ENCODE measurements around the gene ZNF426.
A peak's percentile ranks its signal among the peaks of the same experiment; 100 is the strongest.
"Not testable (repeated sequence)": the region's sequence is repeated elsewhere in the genome, so short reads cannot be mapped to it uniquely, and the experiment has no call there.

Gene ZNF426

DNA sequence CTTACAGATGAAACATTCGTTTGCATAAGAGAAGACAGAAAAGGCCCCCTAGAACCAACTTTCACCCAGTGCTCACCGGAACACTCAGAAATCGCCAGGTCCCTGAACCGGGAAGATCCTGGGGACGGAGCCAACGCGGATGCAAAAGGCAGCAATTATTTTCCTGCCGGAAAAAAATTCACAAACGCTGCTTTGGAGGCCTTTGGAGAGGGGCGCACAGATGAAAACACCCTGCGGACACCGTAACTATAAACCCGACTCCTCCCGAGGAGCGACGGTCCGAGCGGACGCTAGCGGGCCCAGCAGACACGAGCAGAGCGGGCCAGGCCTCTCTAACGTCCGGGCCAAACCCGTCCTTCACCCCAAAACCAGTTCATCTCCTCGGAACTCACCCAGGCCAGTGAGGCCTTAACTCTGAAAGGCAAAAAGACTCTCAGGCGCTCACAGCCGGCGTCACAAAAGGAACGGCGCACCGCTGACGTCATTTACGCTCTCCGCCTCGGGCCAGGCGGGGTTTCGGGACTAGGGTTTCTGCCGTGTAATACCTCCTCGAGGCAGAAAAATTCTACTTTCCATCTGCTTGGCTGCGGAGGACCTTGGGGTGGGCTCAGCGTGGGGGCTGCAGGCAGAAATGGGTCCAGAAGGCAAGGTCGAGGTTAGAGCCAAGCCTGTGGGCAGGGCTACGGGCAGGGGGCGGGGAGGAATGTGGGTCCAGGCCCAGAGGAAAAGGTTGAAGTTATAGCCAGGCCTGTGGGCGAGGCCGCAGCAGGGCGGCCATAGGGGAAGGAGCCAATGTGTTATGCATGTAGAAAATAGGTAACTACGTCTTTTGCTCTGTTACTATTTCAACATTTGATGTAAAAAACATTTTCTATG is at the start of gene ZNF426:
Gene ZNF426, minus strand, starts transcription at position 463 of the 876 bp plus-strand sequence. CDS start 2,413 bp downstream, outside the sequence.
- DNase-seq (ENCODE audit: low read depth, low spot score), result peak; percentile 79

DNA sequence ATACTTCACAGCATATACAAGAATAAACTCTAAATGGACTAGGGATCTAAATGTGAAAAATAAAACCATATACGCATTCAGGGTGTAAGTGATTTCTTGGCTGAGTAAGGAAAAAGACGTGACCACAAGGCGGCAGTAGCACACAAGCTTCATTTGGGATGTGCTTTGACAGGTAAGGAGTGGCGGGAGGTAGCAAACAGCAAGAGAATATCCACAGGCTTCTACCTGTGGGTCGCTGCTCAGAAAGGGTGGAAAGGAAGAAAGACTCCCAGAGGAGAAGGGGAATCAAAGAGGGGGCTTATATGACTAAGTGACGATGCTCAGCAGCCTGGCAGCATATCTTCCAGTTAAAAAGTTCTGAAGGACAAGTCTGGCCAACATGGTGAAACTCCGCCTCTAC is 48.3 kb upstream of the ZNF426 start:
- no peak for DNase-seq (ENCODE audit: low read depth, low spot score)

DNA sequence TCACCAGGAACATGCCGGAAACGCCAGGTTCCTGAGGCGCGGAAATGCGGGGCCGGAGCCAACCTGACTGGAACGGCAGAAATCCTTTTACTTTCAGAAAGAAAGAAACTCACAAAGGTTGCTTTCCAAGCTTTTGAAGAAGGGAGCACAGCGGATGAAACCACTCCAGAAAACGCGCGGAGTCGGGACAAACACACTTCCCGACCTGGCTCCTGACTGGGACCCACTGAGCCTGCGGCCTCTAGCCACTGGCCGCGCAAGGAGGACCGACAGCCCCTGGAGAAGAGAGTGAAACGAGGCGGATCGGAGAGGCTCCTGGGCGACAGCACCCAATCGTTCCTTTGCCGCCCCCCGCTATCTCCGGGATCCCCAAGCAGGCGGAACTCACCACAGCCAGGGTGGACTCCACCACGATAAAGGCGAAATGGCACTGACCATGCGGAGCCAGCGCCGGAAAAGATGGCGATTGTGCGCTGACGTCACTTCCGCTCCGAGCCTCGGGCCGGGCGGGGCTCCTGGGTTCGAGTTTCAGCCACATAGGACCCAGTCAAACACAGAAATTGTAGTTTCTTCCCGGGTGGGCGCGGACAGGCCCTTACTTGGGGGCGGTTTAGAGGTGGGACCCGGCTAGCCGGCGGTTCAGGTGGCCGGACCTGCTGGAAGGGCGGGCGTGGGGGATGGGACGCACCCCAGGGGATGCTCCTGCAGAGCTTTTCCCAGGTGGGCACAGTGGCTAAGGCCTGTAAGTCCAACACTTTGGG is 45.8 kb upstream of the ZNF426 start, which contains the start of gene ZNF121:
Gene ZNF121, minus strand, starts transcription at position 432 of the 761 bp plus-strand sequence. CDS start 16,407 bp downstream, outside the sequence.
- no peak for DNase-seq (ENCODE audit: low read depth, low spot score)

DNA sequence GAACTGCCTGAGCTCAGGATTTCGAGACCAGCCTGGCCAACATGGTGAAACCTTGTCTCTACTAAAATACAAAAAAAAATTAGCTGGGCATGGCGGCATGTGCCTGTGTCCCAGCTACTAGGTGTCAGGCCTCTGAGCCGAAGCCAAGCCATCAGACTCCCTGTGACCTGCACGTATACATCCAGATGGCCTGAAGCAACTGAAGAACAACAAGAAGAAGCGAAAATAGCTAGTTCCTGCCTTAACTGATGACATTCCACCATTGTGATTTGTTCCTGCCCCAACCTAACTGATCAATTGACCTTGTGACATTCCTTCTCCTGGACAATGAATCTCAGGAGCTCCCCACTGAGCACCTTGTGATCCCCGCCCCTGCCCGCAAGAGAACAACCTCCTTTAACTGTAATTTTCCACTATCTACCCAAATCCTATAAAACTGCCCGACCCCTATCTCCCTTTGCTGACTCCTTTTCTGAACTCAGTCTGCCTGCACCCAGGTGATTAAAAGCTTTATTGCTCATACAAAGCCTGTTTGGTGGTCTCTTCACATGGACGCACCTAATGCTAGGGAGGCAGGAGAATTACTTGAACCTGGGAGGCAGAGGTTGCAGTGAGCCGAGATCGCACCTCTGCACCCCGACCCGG is 43.8 kb upstream of the ZNF426 start:
- not testable (repeated sequence) for DNase-seq (ENCODE audit: low read depth, low spot score)

DNA sequence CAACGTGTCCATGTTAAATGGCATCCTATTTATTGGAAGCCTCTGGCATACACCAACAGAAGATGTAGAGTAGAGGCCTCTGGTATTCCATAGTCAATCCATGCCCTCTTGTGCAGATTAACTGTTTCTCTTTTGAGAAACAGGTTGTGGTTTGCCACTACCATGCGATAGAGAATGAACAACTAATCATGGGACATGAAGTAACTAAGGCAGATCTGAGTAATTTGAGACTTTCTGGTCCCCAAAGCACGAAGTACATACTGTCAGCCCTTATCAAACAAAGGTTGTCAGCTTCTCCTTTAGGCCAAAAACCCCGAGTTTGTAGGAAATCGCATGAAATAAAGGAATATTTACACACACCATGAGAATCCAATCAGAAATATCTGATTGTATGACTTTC is 42.3 kb upstream of the ZNF426 start:
- no peak for DNase-seq (ENCODE audit: low read depth, low spot score)

DNA sequence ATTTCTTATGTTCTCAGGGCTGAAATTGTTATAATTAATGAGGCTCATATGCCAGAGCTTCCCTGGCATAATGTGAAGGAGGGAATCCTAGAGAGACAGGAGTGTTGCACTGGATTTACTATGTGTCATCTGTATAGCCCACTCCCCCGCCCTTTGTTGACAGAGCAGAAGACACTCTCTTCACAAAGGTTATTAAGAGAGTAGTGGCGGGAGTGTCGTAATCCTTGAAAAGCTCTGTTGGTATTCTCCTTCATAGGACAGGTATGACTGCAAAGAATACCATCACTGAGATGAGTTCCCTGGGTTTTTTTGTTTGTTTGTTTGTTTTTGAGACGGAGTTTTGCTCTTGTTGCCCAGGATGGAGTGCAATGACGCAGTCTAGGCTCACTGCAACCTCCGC is 31.8 kb upstream of the ZNF426 start:
- no peak for DNase-seq (ENCODE audit: low read depth, low spot score)

DNA sequence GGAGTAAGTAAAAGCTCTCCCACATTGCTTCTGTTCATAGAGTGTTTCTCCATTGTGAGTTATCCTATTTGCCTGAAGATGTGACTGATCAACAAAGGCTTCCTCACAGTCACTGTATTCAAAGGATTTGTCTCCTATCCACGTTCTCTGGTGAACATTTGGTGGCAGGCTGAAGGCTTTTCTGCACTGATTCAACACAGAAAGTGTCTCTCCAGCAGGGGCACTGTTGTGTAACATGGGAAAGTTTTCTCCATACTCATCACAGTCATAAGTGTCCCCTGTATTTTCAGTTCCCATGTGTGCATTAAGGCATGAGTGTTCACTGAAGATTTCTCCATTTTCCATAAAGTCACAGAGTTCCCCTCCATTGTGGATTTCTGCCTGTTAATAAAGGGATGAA is 28.3 kb upstream of the ZNF426 start:
- DNase-seq (ENCODE audit: low read depth, low spot score), result no peak

DNA sequence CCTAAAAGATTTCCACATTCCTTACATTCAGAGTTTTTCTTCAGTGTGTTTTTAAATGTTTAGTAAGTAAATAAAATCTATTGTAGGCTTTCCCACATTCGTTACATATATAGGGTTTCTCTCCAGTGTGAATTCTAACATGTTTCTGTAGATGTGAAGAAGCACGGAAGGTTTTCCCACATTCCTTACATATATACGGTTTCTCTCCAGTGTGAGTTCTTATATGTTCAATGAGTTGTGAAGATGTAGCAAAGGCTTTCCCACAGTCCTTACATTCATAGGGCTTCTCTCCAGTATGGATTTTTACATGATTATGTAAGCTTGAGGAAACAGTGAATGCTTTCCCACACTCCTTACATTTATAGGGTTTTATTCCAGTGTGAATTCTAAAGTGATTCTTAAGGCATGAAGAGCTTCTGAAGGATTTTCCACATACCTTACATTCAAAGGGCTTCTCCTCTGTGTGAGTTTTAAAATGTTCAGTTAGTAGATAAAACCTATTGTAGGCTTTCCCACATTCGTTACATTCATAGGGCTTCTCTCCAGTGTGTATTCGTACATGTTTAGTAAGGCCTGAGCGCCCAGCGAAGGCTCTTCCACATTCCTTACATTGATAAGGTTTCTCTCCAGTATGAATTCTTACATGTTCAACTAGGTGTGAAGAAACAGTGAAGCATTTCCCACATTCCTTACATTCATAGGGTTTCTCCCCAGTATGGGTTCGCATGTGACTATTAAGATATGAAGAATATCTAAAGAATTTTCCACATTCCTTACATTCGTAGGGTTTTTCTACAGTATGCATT is 27.7 kb upstream of the ZNF426 start:
- DNase-seq (ENCODE audit: low read depth, low spot score), result no peak

DNA sequence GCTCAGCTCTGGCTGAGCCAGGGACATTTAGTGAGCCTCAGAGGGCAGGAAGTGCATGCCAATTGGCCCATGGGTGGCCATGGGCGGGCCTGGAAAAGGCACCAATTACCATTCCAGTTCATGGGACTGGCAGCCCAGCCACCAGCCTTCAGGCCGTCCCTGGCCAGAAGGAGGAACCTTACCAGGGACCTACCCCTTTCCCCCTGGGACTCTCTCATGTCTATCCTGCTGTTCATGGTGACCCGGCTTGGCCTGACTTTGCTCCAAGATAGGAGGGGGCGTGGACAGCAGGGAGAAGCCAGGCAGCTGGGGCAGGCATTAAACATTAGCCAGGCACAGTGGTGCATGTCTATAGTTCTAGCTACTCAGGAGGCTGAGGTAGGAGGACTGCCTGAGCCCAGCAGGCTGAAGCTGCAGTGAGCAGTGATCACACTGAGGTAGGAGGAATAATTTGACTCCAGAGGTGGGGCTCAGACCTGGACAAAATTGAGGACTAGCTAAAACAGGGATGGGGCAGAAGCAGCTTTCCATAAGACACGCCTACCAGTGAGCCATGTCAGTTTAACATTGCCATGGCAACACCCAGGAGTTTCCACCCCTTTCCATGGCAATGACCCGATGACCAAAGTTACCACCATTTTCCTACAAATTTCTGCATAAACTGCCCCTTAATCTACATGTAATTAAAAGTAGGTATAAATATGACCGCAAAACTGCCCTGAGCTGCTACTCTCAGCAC is 14.3 kb upstream of the ZNF426 start:
- DNase-seq (ENCODE audit: low read depth, low spot score), result no peak

DNA sequence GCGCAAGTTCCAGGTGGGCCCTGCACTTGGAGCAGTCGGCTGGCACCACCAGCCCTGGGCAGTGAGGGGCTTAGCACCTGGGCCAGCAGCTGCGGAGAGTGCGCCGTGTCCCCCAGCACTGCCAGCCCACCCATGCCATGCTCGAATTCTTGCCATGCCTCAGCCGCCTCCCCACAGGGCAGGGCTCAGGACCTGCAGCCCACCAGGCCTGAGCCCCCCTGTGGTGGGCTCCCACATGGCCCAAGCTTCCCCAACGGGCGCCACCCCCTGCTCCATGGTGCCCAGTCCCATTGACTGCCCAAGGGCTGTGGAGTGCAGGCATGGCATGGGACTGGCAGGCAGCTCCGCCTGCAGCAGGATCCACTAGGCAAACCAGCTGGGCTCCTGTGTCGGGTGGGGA is 9.4 kb upstream of the ZNF426 start:
- DNase-seq (ENCODE audit: low read depth, low spot score), result no peak

DNA sequence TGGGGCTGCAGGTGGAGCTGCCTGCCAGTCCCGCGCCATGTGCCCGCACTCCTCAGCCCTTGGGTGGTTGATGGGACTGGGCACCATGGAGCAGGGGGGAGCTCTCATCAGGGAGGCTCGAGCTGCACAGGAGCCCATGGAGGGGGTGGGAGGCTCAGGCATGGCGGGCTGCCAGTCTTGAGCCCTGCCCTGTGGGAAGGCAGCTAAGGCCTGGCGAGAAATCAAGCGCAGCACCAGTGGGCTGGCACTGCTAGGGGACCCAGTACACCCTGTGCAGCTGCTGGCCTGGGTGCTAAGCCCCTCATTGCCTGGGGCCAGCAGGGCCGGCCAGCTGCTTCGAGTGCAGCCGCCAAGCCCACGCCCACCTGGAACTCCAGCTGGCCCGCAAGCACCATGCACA is 2.8 kb upstream of the ZNF426 start:
- DNase-seq (ENCODE audit: low read depth, low spot score), result not testable (repeated sequence)

DNA sequence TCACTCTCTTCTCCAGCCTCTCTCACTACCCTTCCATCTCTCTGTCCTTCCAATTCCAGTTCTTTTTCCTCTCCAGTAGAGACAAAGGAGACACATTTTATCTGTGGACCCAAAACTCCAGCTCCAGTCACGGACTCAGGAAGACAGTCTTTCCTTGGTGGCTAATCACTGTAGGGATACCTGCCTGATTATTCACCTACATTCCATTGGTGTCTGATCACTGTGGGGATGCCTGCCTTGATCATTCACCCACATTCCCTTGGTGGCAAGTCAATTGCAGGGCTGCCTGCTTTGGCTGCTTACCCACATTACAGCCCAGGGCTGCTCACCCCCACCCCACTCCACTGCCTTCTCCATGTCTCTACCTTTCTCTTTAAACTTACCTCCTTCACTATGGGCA is 1.5 kb upstream of the ZNF426 start:
- DNase-seq (ENCODE audit: low read depth, low spot score), result not testable (repeated sequence)

DNA sequence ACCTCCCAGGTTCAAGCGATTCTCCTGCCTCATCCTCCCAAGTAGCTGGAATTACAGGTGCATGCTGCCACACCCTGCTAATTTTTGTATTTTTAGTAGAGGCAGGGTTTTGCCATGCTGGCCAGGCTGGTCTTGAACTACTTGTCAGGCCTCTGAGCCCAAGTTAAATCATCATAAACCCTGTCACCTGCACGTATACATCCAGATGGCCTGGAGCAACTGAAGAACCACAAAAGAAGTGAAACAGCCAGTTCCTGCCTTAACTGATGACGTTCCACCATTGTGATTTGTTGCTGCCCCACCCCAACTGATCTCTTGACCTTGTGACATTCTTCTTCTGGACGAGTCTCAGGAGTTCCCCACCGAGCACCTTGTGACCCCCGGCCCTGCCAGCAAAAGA is 756 bp upstream of the ZNF426 start:
- DNase-seq (ENCODE audit: low read depth, low spot score), result not testable (repeated sequence)

DNA sequence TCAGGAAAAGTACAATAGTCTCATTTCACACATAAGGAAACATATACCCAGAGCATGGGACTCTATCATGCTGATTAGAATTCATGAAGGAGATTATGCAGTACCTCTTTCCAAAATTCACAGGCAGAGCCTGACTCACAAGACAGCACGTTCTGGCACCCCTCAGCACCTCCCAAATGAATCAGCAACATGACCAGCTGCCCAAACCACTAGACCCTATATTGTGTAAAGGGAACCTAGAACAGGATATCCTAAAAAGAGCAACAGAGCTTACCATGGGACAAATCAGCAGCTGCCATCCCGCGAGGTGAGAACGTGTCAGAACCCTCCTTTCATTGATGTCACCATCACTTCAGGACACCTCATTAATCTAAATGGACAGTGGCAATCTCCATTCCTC is 2.5 kb downstream of the ZNF426 start:
- DNase-seq (ENCODE audit: low read depth, low spot score), result no peak

DNA sequence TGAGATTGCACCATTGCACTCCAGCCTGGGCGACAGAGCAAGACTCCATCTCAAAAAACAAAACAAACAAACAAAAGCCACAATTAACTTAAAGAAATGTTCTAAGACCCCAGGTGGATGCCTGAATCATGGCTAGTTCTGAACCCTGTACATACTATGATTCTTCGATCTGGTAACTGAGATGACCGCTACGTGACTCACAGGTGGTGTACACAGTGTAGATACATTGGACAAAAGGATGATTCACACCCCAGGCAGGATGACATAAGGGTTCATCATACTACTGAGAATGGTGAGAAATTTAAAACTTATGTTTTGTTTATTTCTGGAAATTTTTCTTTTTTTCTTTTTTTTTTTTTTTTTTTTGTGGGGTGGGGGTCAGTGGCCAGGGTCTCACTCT is 6.5 kb downstream of the ZNF426 start:
- DNase-seq (ENCODE audit: low read depth, low spot score), result no peak

DNA sequence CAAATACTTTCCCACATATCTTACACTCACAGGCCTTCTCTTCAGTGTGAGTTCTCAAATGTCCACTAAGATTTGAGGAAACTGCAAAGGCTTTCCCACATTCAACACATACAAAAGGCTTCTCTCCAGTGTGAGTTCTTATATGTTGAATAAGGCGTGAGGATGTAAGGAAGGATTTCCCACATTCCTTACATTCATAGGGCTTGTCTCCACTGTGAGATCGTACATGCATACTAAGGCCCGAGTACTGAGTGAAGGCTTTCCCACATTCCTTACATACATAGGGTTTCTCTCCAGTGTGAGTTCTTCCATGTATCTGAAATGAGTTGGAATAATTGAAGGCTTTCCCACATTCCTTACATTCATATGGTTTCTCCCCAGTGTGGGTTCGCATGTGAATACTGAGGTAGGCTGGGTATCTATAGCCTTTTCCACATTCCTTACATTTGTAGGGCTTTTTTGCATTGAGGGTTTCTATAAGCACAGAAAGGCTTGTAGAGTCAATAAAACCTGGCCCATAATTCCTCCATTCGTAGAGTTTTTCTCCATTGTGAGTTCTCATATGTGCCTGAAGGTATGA is 9.6 kb downstream of the ZNF426 start:
- DNase-seq (ENCODE audit: low read depth, low spot score), result no peak

DNA sequence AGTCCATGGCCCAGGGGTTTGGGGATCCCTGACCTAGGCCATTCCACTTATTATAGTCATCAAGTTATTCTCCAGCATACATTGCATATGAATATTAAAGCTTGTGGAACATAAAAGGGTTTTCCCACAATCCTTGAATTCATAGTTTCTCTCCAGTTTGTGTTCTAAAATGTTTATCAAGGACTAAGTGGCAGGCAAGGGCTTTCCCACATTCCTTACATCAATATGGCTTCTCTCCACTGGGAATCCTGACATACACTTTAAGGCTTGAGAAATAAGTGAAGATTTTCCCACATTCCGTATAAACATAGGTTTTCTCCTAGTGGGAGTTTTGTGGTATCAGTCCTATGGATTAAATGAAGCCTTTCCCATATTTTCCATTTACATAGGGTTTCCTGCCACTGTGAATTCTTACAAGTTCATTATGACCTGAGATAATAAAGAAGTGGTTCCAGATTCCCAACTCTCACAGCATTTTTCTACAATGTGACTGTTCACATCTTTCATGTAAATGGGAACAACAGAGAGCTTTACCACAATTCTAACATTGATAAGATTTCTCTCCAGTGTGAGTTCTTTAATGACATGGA is 14.5 kb downstream of the ZNF426 start:
- no peak for DNase-seq (ENCODE audit: low read depth, low spot score)

DNA sequence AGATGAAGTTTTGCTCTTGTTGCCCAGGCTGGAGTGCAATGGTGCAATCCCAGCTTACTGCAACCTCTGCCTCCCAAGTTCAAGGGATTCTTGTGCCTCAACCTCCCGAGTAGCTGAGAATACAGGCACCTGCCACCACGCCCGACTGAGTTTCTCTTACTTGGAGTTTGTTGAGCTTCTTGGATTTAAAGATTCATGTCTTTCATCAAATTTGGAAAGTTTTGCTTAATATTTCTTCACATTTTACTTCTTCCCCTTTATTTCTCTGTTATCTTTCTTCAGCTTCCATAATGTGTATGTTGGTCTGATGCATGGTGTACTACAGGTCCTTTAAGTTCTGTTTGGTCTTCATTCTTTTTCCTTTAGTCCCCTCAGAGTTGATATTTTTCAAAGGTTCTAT is 31.2 kb downstream of the ZNF426 start:
- DNase-seq (ENCODE audit: low read depth, low spot score), result no peak

DNA sequence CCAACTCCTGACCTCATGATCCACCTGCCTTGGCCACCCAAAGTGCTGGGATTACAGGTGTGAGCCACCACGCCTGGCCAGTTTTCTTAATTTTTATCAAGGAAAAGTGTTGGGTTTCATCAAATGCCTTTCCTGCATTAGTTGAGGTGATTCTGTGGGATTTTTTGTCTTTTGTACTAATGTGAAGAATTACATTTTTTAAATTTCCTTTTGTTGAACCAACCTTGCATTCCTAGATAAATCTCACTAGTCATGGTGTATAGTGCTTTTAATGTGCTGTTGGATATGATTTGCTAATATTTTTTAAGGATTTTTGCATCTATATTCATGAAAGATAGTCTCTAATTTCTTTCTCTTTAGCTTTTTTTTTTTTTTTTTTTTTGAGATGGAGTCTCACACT is 37.6 kb downstream of the ZNF426 start:
- no peak for DNase-seq (ENCODE audit: low read depth, low spot score)

Data from smooth muscle cell of the brain vasculature (primary cell).